ENCODE measurements around the gene CCDC86.

DNA sequence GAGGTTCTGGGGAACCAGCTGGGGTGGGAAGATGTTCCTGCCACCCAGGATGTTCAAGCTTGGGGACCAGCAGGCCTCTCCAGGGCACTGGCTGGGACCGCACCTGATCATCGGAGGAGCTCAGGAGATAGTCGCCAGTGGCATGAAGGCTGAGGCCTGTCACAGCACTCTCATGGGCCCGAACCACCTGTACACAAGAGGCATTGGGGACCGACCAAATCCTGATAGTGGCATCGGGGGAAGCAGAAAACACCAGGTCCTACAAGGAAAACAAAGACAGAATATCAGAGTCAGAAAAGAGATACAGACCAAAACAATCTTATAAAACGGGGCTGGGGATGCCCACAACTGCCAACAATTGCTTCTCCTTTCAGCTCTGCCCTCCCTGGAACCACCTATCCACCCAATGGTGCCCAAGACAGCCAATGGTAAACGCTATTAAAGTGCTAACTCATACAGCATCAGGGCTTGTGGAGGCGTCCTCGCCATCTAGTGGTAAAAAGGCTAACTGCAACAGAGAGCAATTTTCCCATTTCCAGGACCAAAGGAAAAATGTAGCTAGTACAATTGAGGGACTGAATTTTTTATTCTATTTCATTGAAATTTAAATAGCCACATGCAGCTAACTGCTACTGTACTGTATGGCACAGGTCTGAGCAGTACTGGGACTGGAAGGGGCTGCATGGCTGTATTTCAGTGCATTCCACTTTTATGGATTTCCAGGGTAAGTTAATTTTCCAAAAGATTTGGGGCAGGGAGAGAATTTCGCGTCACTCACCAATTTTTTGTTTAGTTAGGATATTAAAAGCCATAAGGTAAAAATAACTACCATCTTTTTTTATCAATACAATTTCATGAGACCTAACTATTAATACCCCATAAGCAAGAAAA is 57.4 kb downstream of the CCDC86 start:
- TF ChIP-seq, protein P1, sequence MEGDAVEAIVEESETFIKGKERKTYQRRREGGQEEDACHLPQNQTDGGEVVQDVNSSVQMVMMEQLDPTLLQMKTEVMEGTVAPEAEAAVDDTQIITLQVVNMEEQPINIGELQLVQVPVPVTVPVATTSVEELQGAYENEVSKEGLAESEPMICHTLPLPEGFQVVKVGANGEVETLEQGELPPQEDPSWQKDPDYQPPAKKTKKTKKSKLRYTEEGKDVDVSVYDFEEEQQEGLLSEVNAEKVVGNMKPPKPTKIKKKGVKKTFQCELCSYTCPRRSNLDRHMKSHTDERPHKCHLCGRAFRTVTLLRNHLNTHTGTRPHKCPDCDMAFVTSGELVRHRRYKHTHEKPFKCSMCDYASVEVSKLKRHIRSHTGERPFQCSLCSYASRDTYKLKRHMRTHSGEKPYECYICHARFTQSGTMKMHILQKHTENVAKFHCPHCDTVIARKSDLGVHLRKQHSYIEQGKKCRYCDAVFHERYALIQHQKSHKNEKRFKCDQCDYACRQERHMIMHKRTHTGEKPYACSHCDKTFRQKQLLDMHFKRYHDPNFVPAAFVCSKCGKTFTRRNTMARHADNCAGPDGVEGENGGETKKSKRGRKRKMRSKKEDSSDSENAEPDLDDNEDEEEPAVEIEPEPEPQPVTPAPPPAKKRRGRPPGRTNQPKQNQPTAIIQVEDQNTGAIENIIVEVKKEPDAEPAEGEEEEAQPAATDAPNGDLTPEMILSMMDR (IDR thresholded peaks at IDR 0.05; ENCODE audit: low read depth, low read length), result peak; percentile 95
- TF ChIP-seq POLR2A (IDR thresholded peaks at IDR 0.05; ENCODE audit: extremely low read depth, insufficient read length), result no peak
- TF ChIP-seq, protein P2, sequence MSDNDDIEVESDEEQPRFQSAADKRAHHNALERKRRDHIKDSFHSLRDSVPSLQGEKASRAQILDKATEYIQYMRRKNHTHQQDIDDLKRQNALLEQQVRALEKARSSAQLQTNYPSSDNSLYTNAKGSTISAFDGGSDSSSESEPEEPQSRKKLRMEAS (IDR thresholded peaks at IDR 0.05; ENCODE audit: low read depth, low read length), result 0 out of 2 replicates have a peak, but pooled peaks have one; percentile 4
